ENCODE measurements around the gene TOX4. TPM values are rescaled to one million over a fixed set of nuclear protein-coding genes. Genes with fewer than 3 reads are reported as not detected.
A peak's percentile ranks its signal among the peaks of the same experiment; 100 is the strongest.

Gene TOX4
- total and polyA plus RNA-seq, 9 of the 15 experiments (the other 6 are each of a cell fraction or from before 2014, with no cell fraction given): 9.9 to 76.5 (median 41.0) TPM

DNA sequence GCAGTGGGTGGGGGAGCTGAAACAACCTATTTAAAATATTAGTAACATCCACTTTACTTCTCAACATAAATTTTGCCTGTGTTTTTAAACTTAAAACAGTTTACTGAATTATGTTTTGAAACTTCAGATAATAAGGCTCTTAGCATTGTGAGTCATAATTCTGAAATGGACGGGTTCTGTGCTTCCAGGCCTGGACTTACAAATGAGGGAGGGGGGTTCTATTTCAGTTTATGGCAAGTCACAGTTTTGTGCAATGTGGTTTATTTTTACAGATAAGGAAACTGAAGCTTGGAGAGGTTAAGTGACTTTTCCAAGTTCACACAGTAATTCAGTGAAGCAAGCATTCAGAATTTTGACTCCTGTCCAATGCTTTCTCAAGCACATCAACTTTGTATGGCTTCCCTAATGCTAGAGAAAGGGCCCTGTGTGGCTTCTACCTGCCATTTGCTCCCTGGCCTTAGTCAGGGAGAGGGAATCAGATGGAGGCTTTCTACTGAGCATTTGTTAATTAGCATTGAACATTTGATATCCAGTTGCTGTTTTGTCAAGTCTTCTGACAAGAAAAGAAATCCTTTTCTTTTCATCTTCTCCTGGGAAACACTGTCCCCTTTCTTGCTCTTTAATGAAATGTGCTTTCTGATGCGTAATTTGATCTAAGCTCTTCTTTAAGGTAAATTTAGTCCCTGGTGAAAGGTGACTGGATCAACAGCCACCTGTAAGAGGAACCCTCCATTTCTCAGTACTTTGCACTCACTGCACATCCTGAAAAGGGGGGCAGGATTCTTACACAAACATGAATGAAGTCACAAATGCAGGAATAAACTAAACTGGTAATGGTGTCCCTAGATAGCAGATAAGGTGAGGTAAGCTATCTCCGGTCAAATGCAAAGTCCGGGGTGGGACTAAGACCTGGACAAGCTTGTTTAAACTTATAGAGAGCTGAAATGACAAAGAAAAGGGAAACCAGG is 51.7 kb downstream of the TOX4 start (continued):
- TF ChIP-seq CTBP1 (IDR thresholded peaks at IDR 0.05; ENCODE audit: borderline replicate concordance) (0 out of 2 replicates have a peak, but pooled peaks have one; percentile 17), MYNN (IDR thresholded peaks at IDR 0.05) (no peak), MYNN (CRISPR knock-in tag; IDR thresholded peaks at IDR 0.05) (no peak), TRIM24 (IDR thresholded peaks at IDR 0.05) (peak in 1 of 2 experiments; percentile 16; a peak in 1 of 4 replicates), NFIC (IDR thresholded peaks at IDR 0.05) (0 out of 2 replicates have a peak, but pooled peaks have one; percentile 26), FOSL1 (tag; conservative IDR thresholded peaks at IDR 0.05) (peak; percentile 67), NCOA1 (IDR thresholded peaks at IDR 0.05; ENCODE audit: low read depth) (0 out of 2 replicates have a peak, but pooled peaks have one; percentile 39), TEAD4 (IDR thresholded peaks at IDR 0.05; ENCODE audit: low read length) (peak; percentile 45), TEAD4 (CRISPR knock-in tag; IDR thresholded peaks at IDR 0.05; ENCODE audit: borderline replicate concordance) (no peak), ARID1B (IDR thresholded peaks at IDR 0.05) (peak; percentile 39), RFX7 (CRISPR knock-in tag; IDR thresholded peaks at IDR 0.05) (no peak), C11orf30 (IDR thresholded peaks at IDR 0.05; ENCODE audit: low read depth) (peak; percentile 21; the same call in 1 of the 2 replicates)
- TF ChIP-seq, protein P1, sequence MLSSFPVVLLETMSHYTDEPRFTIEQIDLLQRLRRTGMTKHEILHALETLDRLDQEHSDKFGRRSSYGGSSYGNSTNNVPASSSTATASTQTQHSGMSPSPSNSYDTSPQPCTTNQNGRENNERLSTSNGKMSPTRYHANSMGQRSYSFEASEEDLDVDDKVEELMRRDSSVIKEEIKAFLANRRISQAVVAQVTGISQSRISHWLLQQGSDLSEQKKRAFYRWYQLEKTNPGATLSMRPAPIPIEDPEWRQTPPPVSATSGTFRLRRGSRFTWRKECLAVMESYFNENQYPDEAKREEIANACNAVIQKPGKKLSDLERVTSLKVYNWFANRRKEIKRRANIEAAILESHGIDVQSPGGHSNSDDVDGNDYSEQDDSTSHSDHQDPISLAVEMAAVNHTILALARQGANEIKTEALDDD (IDR thresholded peaks at IDR 0.05): peak; percentile 75
- TF ChIP-seq, protein P2, sequence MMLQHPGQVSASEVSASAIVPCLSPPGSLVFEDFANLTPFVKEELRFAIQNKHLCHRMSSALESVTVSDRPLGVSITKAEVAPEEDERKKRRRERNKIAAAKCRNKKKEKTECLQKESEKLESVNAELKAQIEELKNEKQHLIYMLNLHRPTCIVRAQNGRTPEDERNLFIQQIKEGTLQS (IDR thresholded peaks at IDR 0.05): peak; percentile 68
- TF ChIP-seq, protein P2 (CRISPR knock-in tag; conservative IDR thresholded peaks at IDR 0.05): no peak
